NB4 (cell line): ENCODE data around the gene STAM2.

Experiments
- MYC ChIP-seq: IDR thresholded peaks from 2 replicates; pipeline ENCODE4 v1.6.1; 2011; ENCODE audit warnings: low read depth, low read length
- TF ChIP-seq, protein P1 (sequence below): IDR thresholded peaks from one replicate; pipeline ENCODE4 v1.5.1; 2012; ENCODE audit warnings: low read depth, low read length

DNA sequence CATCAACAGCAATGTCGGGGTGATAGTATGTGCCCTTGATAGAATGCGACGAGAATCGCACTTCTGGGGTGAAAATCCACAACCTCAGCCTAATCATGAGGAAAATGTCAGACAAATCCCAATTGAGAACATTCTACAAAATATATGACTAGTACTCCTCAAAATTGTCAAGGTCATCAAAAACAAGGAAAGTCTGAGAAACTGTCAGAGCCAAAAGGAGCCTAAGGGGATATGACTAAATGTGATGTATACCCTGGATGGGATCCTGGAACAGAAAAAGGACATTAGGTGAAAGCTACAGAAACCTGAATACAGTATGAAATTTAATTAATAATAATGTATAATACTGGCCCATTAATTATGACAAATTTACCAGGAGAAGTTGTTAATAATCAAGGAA lies 69.1 kb downstream of the STAM2 start:
- TF ChIP-seq, protein P1, sequence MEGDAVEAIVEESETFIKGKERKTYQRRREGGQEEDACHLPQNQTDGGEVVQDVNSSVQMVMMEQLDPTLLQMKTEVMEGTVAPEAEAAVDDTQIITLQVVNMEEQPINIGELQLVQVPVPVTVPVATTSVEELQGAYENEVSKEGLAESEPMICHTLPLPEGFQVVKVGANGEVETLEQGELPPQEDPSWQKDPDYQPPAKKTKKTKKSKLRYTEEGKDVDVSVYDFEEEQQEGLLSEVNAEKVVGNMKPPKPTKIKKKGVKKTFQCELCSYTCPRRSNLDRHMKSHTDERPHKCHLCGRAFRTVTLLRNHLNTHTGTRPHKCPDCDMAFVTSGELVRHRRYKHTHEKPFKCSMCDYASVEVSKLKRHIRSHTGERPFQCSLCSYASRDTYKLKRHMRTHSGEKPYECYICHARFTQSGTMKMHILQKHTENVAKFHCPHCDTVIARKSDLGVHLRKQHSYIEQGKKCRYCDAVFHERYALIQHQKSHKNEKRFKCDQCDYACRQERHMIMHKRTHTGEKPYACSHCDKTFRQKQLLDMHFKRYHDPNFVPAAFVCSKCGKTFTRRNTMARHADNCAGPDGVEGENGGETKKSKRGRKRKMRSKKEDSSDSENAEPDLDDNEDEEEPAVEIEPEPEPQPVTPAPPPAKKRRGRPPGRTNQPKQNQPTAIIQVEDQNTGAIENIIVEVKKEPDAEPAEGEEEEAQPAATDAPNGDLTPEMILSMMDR: no peak
- TF ChIP-seq MYC: no peak
